ENCODE data around the gene PAX2.

- no peak for TF ChIP-seq CTCF (IDR thresholded peaks at IDR 0.05; ENCODE audit: insufficient read depth, low read length, poor library complexity, severe bottlenecking)
- TF ChIP-seq EZH2phosphoT487 (conservative IDR thresholded peaks at IDR 0.05; ENCODE audit: low read length), result no peak
These were observed 38.7 kb downstream of the PAX2 start for GRCh38 chr10:100784126-100784525.
